BLaER1 treated with 17β-estradiol and CSF1 and Interleukin-3, amounts not matched to agents 10 nM and 100 nM (cell line): ENCODE results near the gene PATJ.
"Not testable (repeated sequence)": the region's sequence is repeated elsewhere in the genome, so short reads cannot be mapped to it uniquely, and the experiment has no call there.

Source experiments
- H3K27ac ChIP-seq, 11 experiments: shearing (Covaris generic); formaldehyde crosslinking; 2 replicates each; pipeline ENCODE4 v1.8.1; 2022
- H3K27me3 ChIP-seq, 11 experiments: shearing (Covaris generic); formaldehyde crosslinking; 2 replicates each; pipeline ENCODE4 v1.8.1; 2022
- H3K36me3 ChIP-seq, 11 experiments: shearing (Covaris generic); formaldehyde crosslinking; 2 replicates each; pipeline ENCODE4 v1.8.1; 2022
- H3K4me1 ChIP-seq, 10 experiments: shearing (Covaris generic); formaldehyde crosslinking; 2 replicates each; pipeline ENCODE4 v1.8.1; 2022
- H3K4me2 ChIP-seq, 11 experiments: shearing (Covaris generic); formaldehyde crosslinking; 2 replicates each; pipeline ENCODE4 v1.8.1; 2022
- H3K4me3 ChIP-seq, 10 experiments: shearing (Covaris generic); formaldehyde crosslinking; 2 replicates each; pipeline ENCODE4 v1.8.1; 2022
- H3K9ac ChIP-seq, 11 experiments: shearing (Covaris generic); formaldehyde crosslinking; 2 replicates each; pipeline ENCODE4 v1.8.1; 2022
- H3K9me3 ChIP-seq, 11 experiments: shearing (Covaris generic); formaldehyde crosslinking; replicated peaks in 1 of 11; 2 replicates each; pipeline ENCODE4 v1.8.1; 2022
- H4K20me1 ChIP-seq, 11 experiments: shearing (Covaris generic); formaldehyde crosslinking; 2 replicates each; pipeline ENCODE4 v1.8.1; 2022
- Cebpa-rat ChIP-seq, 11 experiments: shearing (Covaris generic); IDR thresholded peaks; 2 replicates each; pipeline ENCODE4 v1.8.1; 2022

Gene PATJ

GRCh38 chr1:61839679-61840078 is 97.4 kb downstream of the PATJ start:
- no peaks in the 10 kb centered on the region for H3K36me3 ChIP-seq
- no peaks in the 10 kb centered on the region for H4K20me1 ChIP-seq
- TF ChIP-seq Cebpa-rat (IDR thresholded peaks at IDR 0.05) = no peak
- H3K9ac ChIP-seq = no peak overlapping the region
- no peaks in the 10 kb centered on the region for H3K9me3 ChIP-seq
- H3K27me3 ChIP-seq = no peaks in the 10 kb centered on the region
- no peak overlapping the region for H3K27ac ChIP-seq
- H3K4me2 ChIP-seq = no peak overlapping the region
- no peak overlapping the region for H3K4me3 ChIP-seq
- H3K4me1 ChIP-seq = peaks cover 0 to 4% (median 0%) of the 10 kb centered on the region in 10 experiments; a peak in 2 of 20 replicates

DNA sequence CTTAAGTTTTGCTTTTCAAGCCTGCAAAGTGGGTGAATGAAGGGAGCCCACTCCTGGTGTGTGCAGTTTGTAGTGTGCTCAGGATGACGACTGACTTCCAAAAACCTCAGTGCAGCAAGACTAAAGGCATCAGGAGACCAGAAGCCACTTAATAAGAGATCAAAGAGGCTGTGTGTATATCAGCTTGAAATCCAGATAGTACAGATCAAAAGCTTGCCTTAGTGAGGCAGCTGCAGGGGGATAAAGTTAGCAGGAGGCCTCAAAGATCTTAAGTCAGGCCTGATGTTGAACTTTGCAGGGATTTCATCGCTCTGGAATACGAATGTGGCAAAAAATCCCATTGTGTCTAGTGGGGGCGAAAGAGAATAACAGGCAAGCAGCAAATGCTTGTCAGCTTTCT is 99.8 kb downstream of the PATJ start:
- no peaks in the 10 kb centered on the region for H3K9me3 ChIP-seq
- no peak overlapping the region for H3K27ac ChIP-seq
- no peak overlapping the region for H3K4me2 ChIP-seq
- H3K27me3 ChIP-seq = no peaks in the 10 kb centered on the region
- H4K20me1 ChIP-seq = no peaks in the 10 kb centered on the region
- no peaks in the 10 kb centered on the region for H3K36me3 ChIP-seq
- peaks cover 0 to 4% (median 0%) of the 10 kb centered on the region in 10 experiments; a peak in 1 of 20 replicates for H3K4me1 ChIP-seq
- no peak overlapping the region for H3K9ac ChIP-seq
- H3K4me3 ChIP-seq = no peak overlapping the region
- no peak for TF ChIP-seq Cebpa-rat (IDR thresholded peaks at IDR 0.05)

DNA sequence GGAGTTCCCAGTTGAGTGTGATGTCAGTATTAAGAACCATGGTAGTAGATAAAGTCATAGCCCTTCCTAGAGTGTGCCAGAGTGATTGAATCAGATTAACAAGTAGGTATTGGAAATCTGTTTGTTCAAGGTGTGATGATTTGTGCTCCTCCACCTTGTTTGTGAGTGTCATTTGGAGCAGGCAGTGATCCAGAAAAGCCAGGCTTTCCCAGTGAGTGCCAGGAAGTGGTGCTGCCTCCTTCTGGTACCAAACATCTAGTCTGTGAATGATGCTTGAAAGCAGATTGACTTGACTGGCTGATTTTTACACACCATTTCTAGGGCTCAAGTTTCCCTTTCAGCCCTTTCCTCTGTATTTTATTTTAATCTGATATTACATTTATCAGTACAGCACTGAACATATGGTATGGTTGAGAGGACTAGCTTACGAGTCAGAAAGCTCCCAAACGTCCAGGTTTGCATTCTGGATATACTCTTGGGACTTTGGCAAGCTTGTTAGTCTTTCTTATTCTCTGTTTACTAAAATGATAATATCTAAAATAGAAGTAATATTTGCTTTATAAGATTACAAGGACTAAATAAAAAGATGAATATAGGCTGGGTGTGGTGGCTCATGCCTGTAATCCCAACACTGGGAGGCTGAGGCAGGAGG is 100.7 kb downstream of the PATJ start:
- H3K9ac ChIP-seq = no peak overlapping the region
- H4K20me1 ChIP-seq = no peaks in the 10 kb centered on the region
- no peak overlapping the region for H3K27ac ChIP-seq
- peaks cover 0 to 4% (median 0%) of the 10 kb centered on the region in 10 experiments; a peak in 1 of 20 replicates for H3K4me1 ChIP-seq
- H3K4me3 ChIP-seq = no peak overlapping the region
- no peak overlapping the region for H3K4me2 ChIP-seq
- no peaks in the 10 kb centered on the region for H3K27me3 ChIP-seq
- no peaks in the 10 kb centered on the region for H3K36me3 ChIP-seq
- no peak for TF ChIP-seq Cebpa-rat (IDR thresholded peaks at IDR 0.05)
- no peaks in the 10 kb centered on the region for H3K9me3 ChIP-seq

DNA sequence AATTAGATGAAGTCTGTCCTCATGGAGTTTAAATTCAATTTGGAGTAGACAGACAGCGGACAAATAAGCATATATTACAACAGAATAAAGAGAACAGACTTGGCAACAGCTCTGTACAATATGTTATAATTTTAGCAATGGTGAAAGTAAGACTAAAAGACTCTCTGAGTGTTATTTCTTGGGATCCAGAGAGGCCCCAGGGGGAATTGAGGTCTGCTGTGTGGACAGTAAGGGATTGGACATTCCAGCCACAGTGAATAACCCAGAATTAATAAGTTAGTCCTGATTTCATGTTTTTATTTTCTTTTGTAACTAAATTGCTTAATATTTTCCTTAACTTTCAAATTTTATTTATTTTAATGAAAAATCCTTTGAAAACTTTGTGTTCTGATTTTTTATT is 101.7 kb downstream of the PATJ start:
- no peaks in the 10 kb centered on the region for H3K36me3 ChIP-seq
- no peaks in the 10 kb centered on the region for H3K27me3 ChIP-seq
- no peak overlapping the region for H3K9ac ChIP-seq
- H3K9me3 ChIP-seq = no peaks in the 10 kb centered on the region
- TF ChIP-seq Cebpa-rat (IDR thresholded peaks at IDR 0.05) = no peak
- H3K27ac ChIP-seq = no peak overlapping the region
- no peak overlapping the region for H3K4me3 ChIP-seq
- H3K4me2 ChIP-seq = no peak overlapping the region
- H4K20me1 ChIP-seq = no peaks in the 10 kb centered on the region
- H3K4me1 ChIP-seq = peaks cover 0 to 4% (median 0%) of the 10 kb centered on the region in 10 experiments; a peak in 1 of 20 replicates

GRCh38 chr1:61844664-61845063 is 102.4 kb downstream of the PATJ start:
- not testable (repeated sequence) for H3K4me2 ChIP-seq, H3K36me3 ChIP-seq, H3K4me3 ChIP-seq, H3K27ac ChIP-seq, H3K4me1 ChIP-seq, H3K9ac ChIP-seq, H4K20me1 ChIP-seq, H3K9me3 ChIP-seq, H3K27me3 ChIP-seq

DNA sequence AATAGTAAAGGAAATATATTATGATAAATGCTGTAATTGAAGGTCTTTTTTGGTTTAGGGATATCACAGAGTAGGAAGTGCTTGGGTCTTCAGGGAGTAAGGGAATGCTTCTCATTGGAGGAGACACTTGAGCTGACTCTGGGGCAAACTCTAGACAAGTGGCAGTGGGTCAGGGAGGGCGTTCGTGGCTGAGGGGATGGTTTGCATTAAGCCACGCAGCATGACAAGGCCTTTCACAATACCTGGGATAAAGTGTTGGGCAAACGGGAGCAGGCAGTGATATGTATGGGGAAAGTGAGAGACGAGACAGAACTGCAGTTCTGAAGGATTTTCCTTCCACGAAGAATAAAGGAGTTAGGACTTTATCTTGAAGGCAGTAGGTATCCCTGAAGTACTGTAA is 109.0 kb downstream of the PATJ start:
- no peak for TF ChIP-seq Cebpa-rat (IDR thresholded peaks at IDR 0.05)
- Histone ChIP-seq H3K4me2 (no peak overlapping the region), H4K20me1 (no peaks in the 10 kb centered on the region), H3K4me3 (no peak overlapping the region), H3K27me3 (no peaks in the 10 kb centered on the region), H3K9ac (no peak overlapping the region), H3K4me1 (peaks cover 0 to 3% (median 0%) of the 10 kb centered on the region in 10 experiments; a peak in 1 of 20 replicates), H3K36me3 (no peaks in the 10 kb centered on the region), H3K9me3 (no peaks in the 10 kb centered on the region), H3K27ac (no peak overlapping the region)

GRCh38 chr1:61851849-61852669 is 109.8 kb downstream of the PATJ start:
- no peak for TF ChIP-seq Cebpa-rat (IDR thresholded peaks at IDR 0.05)
- Histone ChIP-seq H3K4me3 (no peak overlapping the region), H3K4me1 (peaks cover 0 to 3% (median 0%) of the 10 kb centered on the region in 10 experiments; a peak in 1 of 20 replicates), H3K9me3 (no peaks in the 10 kb centered on the region), H3K27ac (no peak overlapping the region), H3K36me3 (no peaks in the 10 kb centered on the region), H4K20me1 (no peaks in the 10 kb centered on the region), H3K27me3 (no peaks in the 10 kb centered on the region), H3K9ac (no peak overlapping the region), H3K4me2 (no peak overlapping the region)

- H3K36me3 ChIP-seq = no peaks in the 10 kb centered on the region
Measured at GRCh38 chr1:61852670-61853015, 110.4 kb downstream of the PATJ start.

GRCh38 chr1:61853583-61853982 is 111.3 kb downstream of the PATJ start:
- H3K27me3 ChIP-seq = no peaks in the 10 kb centered on the region
- H3K36me3 ChIP-seq = no peaks in the 10 kb centered on the region
- H3K4me2 ChIP-seq = no peak overlapping the region
- H3K27ac ChIP-seq = no peak overlapping the region
- H3K4me3 ChIP-seq = no peak overlapping the region
- no peaks in the 10 kb centered on the region for H4K20me1 ChIP-seq
- H3K9ac ChIP-seq = no peak overlapping the region
- H3K9me3 ChIP-seq = no peaks in the 10 kb centered on the region
- H3K4me1 ChIP-seq = peaks cover 0 to 3% (median 0%) of the 10 kb centered on the region in 10 experiments; a peak in 1 of 20 replicates
- no peak for TF ChIP-seq Cebpa-rat (IDR thresholded peaks at IDR 0.05)

More at GRCh38 chr1:61852670-61853015, 110.4 kb downstream of the PATJ start:
- Histone ChIP-seq H3K27me3 (no peaks in the 10 kb centered on the region), H3K4me1 (peaks cover 0 to 3% (median 0%) of the 10 kb centered on the region in 10 experiments; a peak in 1 of 20 replicates), H4K20me1 (no peaks in the 10 kb centered on the region), H3K4me2 (no peak overlapping the region), H3K9ac (no peak overlapping the region), H3K27ac (no peak overlapping the region), H3K4me3 (no peak overlapping the region), H3K9me3 (no peaks in the 10 kb centered on the region)
- no peak for TF ChIP-seq Cebpa-rat (IDR thresholded peaks at IDR 0.05)
